Astrocyte (in vitro differentiated cells and primary cell): ENCODE measurements around the gene CLIP3. TPM values are rescaled to one million over a fixed set of nuclear protein-coding genes. Genes with fewer than 3 reads are reported as not detected.
"Not testable (repeated sequence)": the region's sequence is repeated elsewhere in the genome, so short reads cannot be mapped to it uniquely, and the experiment has no call there.

Experiments used
- DNase-seq: peaks from one replicate; pipeline ENCODE4 v3.0.0-alpha.2; 2010; ENCODE audit warnings: low read depth
- FAIRE-seq: peaks from 2 replicates; lab custom pipeline; 2011; peaks lifted over from hg19 to GRCh38; lab: Jason Lieb, UNC
- H2AFZ ChIP-seq: 2 replicates; pipeline ENCODE4 v1.6.0; 2012; ENCODE audit warnings: low read depth, low read length, inconsistent platforms
- H3K27ac ChIP-seq: 2 replicates; pipeline ENCODE4 v1.5.1; 2011; ENCODE audit warnings: low read depth, low read length, inconsistent platforms
- H3K27me3 ChIP-seq: 2 replicates; pipeline ENCODE4 v1.6.0; 2011; ENCODE audit warnings: low read length, inconsistent platforms; ENCODE audit not compliant: insufficient read depth
- H3K36me3 ChIP-seq: 2 replicates; pipeline ENCODE4 v1.5.1; 2011; ENCODE audit warnings: low read length, inconsistent platforms; ENCODE audit not compliant: insufficient read depth
- H3K4me1 ChIP-seq: 2 replicates; pipeline ENCODE4 v1.5.1; 2011; ENCODE audit warnings: low read length, inconsistent platforms; ENCODE audit not compliant: insufficient read depth
- H3K4me2 ChIP-seq: 2 replicates; pipeline ENCODE4 v1.6.0; 2012; ENCODE audit warnings: low read length, inconsistent platforms
- H3K4me3 ChIP-seq: 2 replicates; pipeline ENCODE4 v1.5.1; 2011; ENCODE audit warnings: low read depth, mild to moderate bottlenecking, low read length, inconsistent platforms; ENCODE audit not compliant: insufficient read depth
- H3K79me2 ChIP-seq: 2 replicates; pipeline ENCODE4 v1.6.0; 2012; ENCODE audit warnings: mild to moderate bottlenecking, low read length, inconsistent platforms; ENCODE audit not compliant: insufficient read depth
- H3K9ac ChIP-seq: 2 replicates; pipeline ENCODE4 v1.6.0; 2012; ENCODE audit warnings: mild to moderate bottlenecking, low read length, inconsistent platforms
- H3K9me3 ChIP-seq: 2 replicates; pipeline ENCODE4 v1.5.1; 2012; ENCODE audit warnings: low read depth, mild to moderate bottlenecking, low read length, inconsistent platforms; ENCODE audit not compliant: insufficient read depth
- H4K20me1 ChIP-seq: 2 replicates; pipeline ENCODE4 v1.6.0; 2012; ENCODE audit warnings: low read length, inconsistent platforms; ENCODE audit not compliant: insufficient read depth
- H3K27ac Mint-ChIP-seq: one replicate; pipeline ENCODE4 v1.8.0; 2021; ENCODE audit warnings: mild to moderate bottlenecking, mixed read lengths; ENCODE audit not compliant: unreplicated experiment
- H3K27me3 Mint-ChIP-seq: one replicate; pipeline ENCODE4 v1.8.0; 2021; ENCODE audit warnings: low read depth, mixed read lengths; ENCODE audit not compliant: unreplicated experiment
- H3K36me3 Mint-ChIP-seq: one replicate; pipeline ENCODE4 v1.8.0; 2021; ENCODE audit warnings: low read depth, mixed read lengths; ENCODE audit not compliant: unreplicated experiment
- H3K4me1 Mint-ChIP-seq: one replicate; pipeline ENCODE4 v1.8.0; 2021; ENCODE audit warnings: low read depth, mixed read lengths; ENCODE audit not compliant: unreplicated experiment
- H3K4me3 Mint-ChIP-seq: one replicate; pipeline ENCODE4 v1.8.0; 2021; ENCODE audit warnings: mild to moderate bottlenecking, moderate library complexity, mixed read lengths; ENCODE audit not compliant: unreplicated experiment
- H3K9me3 Mint-ChIP-seq: one replicate; pipeline ENCODE4 v1.8.0; 2021; ENCODE audit warnings: mild to moderate bottlenecking, mixed read lengths; ENCODE audit not compliant: unreplicated experiment
- EZH2 ChIP-seq: IDR thresholded peaks from 2 replicates; pipeline ENCODE4 v1.6.1; 2012; ENCODE audit warnings: mild to moderate bottlenecking, low read length, inconsistent platforms; ENCODE audit not compliant: insufficient read depth
- total RNA-seq: library from RNA; stranded (reverse); gene quantifications from 2 replicates; pipeline ENCODE4 v1.2.1, GENCODE V29; 2021
- TF ChIP-seq, protein P1 (sequence below): IDR thresholded peaks from 2 replicates; pipeline ENCODE4 v1.5.1; 2011; ENCODE audit warnings: low read depth, mild to moderate bottlenecking, inconsistent platforms, low read length, moderate library complexity; ENCODE audit not compliant: insufficient read depth

CLIP3 gene
- total RNA-seq, 1 donor from 2014 or later: 57.4 TPM

DNA sequence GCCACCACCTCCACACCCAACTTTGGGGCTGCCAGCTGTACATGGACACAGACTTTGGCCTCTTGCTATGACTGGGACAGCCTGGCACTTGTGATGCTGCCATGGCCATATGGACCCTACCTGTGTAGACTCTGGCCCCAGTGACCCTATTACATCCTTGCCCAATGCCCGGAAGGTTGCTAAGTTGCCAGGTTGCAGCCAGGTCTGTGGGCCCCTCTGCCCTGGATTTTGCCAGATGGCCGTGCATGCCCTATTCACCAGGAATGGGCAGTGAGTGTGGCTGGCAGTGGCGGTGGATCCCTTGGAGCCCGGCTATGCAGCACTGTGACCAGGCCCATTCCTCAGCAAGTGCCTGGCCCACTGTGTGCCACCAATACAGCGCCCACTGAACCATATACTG, 46.6 kb downstream of the CLIP3 start:
- H3K27me3 ChIP-seq: peaks cover 12% of the 10 kb centered on the region
- peaks cover 4% of the 10 kb centered on the region for H3K36me3 Mint-ChIP-seq
- peaks cover 9% of the 10 kb centered on the region for H3K9me3 Mint-ChIP-seq
- no peak overlapping the region for H3K4me2 ChIP-seq
- H3K4me3 Mint-ChIP-seq: no peak overlapping the region
- DNase-seq: no peak
- no peak overlapping the region for H3K27ac ChIP-seq
- no peak for TF ChIP-seq EZH2
- TF ChIP-seq, protein P1, sequence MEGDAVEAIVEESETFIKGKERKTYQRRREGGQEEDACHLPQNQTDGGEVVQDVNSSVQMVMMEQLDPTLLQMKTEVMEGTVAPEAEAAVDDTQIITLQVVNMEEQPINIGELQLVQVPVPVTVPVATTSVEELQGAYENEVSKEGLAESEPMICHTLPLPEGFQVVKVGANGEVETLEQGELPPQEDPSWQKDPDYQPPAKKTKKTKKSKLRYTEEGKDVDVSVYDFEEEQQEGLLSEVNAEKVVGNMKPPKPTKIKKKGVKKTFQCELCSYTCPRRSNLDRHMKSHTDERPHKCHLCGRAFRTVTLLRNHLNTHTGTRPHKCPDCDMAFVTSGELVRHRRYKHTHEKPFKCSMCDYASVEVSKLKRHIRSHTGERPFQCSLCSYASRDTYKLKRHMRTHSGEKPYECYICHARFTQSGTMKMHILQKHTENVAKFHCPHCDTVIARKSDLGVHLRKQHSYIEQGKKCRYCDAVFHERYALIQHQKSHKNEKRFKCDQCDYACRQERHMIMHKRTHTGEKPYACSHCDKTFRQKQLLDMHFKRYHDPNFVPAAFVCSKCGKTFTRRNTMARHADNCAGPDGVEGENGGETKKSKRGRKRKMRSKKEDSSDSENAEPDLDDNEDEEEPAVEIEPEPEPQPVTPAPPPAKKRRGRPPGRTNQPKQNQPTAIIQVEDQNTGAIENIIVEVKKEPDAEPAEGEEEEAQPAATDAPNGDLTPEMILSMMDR: no peak
- H3K79me2 ChIP-seq: no peaks in the 10 kb centered on the region
- no peak overlapping the region for H3K27ac Mint-ChIP-seq
- H3K4me3 ChIP-seq: no peak overlapping the region
- no peak overlapping the region for H3K9ac ChIP-seq
- H3K36me3 ChIP-seq: no peaks in the 10 kb centered on the region
- H3K4me1 Mint-ChIP-seq: no peaks in the 10 kb centered on the region
- H2AFZ ChIP-seq: no peak overlapping the region
- no peak for FAIRE-seq
- H4K20me1 ChIP-seq: no peaks in the 10 kb centered on the region
- no peaks in the 10 kb centered on the region for H3K4me1 ChIP-seq
- peaks cover 66% of the 10 kb centered on the region for H3K27me3 Mint-ChIP-seq
- H3K9me3 ChIP-seq: no peaks in the 10 kb centered on the region

DNA sequence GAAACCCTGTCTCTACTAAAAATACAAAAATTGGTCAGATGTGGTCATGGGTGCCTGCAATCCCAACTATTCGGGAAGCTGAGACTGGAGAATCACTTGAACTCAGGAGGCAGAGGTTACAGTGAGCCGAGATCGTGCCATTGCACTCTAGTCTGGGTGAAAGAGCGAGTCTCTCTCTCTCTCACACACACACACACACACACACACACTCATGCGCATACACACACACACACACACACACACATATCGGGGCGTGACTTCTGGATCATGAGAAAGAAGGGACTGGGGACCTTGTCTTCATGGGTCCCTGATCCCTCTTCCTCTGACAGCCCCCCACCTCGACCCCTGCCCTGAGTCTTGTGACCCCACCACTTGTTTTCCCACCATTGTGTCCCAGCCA, 49.5 kb downstream of the CLIP3 start:
- Mint-ChIP-seq H3K9me3 (peaks cover 7% of the 10 kb centered on the region), H3K4me1 (no peaks in the 10 kb centered on the region), H3K4me3 (no peak overlapping the region), H3K27me3 (peaks cover 77% of the 10 kb centered on the region), H3K27ac (no peak overlapping the region), H3K36me3 (peaks cover 2% of the 10 kb centered on the region)
- DNase-seq (no peak), FAIRE-seq (no peak)
- Histone ChIP-seq H3K4me2 (no peak overlapping the region), H4K20me1 (no peaks in the 10 kb centered on the region), H3K4me3 (no peak overlapping the region), H2AFZ (no peak overlapping the region), H3K36me3 (no peaks in the 10 kb centered on the region), H3K9me3 (no peaks in the 10 kb centered on the region), H3K27ac (no peak overlapping the region), H3K4me1 (no peaks in the 10 kb centered on the region), H3K79me2 (no peaks in the 10 kb centered on the region), H3K9ac (no peak overlapping the region), H3K27me3 (peaks cover 15% of the 10 kb centered on the region)
- TF ChIP-seq EZH2: no peak
- TF ChIP-seq, protein P1: no peak

DNA sequence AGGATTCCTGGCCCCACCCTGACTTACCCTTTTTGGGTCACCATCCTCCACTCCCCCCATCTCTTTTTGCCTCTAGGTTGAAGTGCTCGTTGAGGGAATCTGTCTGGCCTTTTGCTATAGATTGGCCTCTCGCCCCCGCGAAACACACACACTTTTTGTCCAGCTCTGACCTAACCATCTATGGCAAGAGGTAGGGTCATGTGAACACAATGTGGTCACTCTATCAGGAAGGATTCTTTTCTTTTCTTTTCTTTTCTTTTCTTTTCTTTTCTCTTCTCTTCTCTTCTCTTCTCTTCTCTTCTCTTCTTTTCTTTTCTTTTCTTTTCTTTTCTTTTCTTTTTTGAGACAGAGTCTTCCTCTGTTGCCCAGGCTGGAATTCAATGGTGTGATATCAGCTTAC, 51.7 kb downstream of the CLIP3 start:
- H3K27me3 Mint-ChIP-seq: peaks cover 75% of the 10 kb centered on the region
- not testable (repeated sequence) for H3K36me3 ChIP-seq, H3K27me3 ChIP-seq, H3K36me3 Mint-ChIP-seq, H3K9me3 Mint-ChIP-seq, H3K9ac ChIP-seq, H3K79me2 ChIP-seq, H3K4me1 Mint-ChIP-seq, H3K27ac Mint-ChIP-seq, H4K20me1 ChIP-seq, H3K4me3 Mint-ChIP-seq, H3K27ac ChIP-seq, H3K4me1 ChIP-seq, H2AFZ ChIP-seq, DNase-seq, FAIRE-seq, H3K9me3 ChIP-seq, H3K4me3 ChIP-seq, H3K4me2 ChIP-seq
